GM10266 (cell line): ENCODE measurements around the gene LCP2.

Experiments used
- DNase-seq: peaks from one replicate; pipeline ENCODE4 v3.0.0; 2012; ENCODE audit errors: extremely low spot score
- CTCF ChIP-seq: IDR thresholded peaks from 2 replicates; pipeline ENCODE4 v1.5.1; 2012; ENCODE audit warnings: mild to moderate bottlenecking, low read depth; ENCODE audit not compliant: control insufficient read depth, insufficient read depth; ENCODE audit errors: missing control alignments

The LCP2 gene

DNA sequence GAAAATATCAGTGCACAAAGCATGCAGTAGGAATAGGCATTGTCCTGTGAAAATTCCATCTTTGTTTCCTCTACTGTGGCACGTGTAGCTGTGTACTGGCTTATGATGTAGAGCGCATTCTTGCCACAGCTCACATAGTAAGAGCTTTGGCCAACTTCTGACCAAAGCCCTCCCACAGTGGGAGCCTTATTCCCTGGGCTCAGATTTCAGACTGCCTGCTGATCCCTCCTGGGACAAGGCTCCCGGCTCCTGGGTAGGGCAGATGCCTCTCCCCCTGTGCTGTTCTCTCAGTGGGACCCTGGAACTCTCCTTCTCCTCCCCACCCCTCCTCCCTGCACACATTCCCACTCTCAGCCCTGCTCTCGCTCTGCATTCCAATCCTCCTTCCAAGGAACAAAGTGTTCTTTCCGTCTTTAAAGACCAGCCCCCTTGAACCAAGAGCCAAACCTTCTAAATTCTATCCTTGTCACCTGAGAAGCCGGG is 17.5 kb downstream of the LCP2 start:
- no peak for DNase-seq
- no peak for TF ChIP-seq CTCF

DNA sequence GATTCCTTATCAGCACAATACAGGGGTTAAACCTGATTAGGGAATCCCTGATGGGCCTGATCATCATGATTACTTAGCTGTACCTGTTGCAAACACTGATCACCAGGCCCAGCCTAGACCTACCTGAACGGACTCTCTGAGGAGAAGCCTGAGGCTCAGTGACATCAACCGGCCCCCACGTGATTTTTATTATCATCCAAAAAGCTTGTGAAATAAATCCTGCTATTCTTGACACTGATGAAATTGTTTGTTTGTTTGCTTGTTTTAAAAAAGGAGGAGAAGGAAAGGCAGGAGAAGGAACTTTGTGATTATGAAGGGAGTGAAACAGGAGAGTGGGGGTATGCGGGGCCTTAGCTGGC is 18.1 kb downstream of the LCP2 start:
- DNase-seq = no peak
- no peak for TF ChIP-seq CTCF

DNA sequence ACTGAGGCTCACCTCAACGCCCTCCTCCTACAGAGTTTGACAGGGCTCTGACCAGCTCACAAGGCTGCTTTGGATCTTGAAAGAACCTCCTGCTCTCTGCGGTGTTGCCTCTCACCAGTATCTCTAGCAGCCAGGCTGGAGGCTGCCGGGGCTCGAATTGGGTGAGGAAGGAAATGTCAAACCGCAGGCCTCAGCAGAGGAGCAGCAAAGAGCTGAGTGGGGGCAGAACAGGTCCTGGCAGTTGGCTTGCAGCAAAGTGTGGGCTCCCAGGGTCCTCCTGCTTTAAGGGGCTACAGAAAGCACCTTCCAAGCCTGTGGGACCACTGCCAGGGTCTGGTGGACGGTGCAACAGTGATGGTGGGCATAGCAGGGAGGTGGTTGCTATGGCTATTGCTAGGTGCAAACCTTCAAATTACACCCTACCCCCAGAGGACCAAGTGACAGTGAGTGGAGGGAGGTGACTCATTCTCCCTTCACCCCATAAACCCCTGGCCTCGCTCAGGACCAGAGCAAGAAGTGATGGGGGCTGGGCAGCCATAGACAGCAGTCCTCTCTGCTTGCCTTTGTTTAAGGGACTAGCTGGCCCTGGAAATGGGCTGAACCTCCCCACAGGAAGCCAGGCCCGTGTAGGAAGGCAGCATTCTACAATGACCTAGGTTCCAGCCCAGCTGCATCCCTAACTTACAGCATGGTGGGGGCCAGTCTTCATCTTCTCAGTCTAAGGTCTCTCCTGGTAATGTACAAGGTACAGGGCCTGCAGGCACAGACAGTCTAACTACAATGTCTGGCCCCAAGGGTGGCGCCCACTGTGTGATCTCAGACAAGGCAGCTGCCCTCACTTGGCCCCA is 18.7 kb downstream of the LCP2 start:
- TF ChIP-seq CTCF = no peak
- DNase-seq = peak; percentile 80

DNA sequence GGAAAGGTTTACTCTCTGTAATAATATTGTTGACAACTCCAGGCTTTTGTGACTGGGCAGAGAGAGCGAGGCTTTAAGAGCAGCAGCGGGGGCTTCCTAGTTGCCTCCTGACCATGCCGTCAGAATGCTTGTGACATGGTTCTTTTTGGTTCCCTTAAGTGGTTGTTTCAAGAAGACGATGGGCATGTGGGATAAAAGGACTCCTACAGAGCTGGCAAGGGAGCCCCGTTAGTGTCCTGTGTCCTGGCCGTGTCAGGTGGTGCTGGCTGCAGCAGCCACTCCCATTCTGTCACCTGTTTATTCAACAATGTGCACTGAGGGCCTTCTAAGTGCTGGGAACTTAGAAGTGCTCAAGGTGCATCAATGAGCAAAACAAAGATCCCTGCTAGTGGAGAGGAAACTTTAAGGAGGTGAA is 19.7 kb downstream of the LCP2 start:
- no peak for DNase-seq
- TF ChIP-seq CTCF = no peak

DNA sequence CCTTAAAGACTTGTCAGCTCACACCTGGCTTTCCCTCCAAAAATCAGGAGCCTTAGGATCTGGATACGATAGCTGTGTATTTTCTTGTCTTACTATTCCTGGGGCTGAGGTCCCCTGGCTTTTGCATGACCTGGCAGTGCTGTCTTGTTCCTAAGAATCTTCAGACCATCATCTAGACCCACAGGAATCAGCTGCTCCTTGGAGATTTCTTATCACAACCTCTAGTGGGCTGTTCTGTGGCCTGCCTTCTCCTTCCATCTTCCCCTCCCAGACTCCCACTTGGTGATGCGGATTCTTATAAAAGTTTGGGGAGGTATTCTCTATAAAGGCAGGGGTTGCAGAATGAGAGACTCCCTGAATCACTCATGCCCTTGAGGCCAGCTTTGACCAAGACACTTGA is 21.4 kb downstream of the LCP2 start:
- TF ChIP-seq CTCF = no peak
- no peak for DNase-seq

GRCh38 chr5:170275376-170275994 is 22.1 kb downstream of the LCP2 start:
- DNase-seq = no peak
- TF ChIP-seq CTCF = no peak
